Measurements from ENCODE around the gene UBL7.

DNA sequence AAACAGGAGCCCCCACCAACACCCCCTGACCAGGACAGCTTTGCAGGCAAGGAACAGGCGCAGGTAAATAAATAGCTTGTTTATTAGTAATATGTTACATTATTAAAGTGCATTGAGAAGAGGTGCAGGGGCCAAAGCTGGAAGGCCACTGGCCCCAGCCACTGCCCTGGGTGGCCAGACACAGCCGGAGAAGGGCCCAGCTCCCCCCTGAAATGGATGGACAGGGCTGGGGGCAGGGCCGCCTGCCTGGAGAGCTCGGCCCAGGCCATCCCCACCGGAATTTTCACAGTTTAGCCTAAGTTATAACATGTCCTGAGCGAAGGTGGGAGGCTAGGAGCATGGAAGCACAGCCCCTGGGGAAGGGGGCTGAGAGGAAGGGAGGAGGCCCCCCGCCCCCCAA, 51.7 kb downstream of the UBL7 start:
- no peak for TF ChIP-seq POLR2A (IDR thresholded peaks at IDR 0.05)
- TF ChIP-seq CTCF (IDR thresholded peaks at IDR 0.05) = no peak

Data from testis (tissue), 2 donors.